Measurements from ENCODE around the gene APLF.

DNA sequence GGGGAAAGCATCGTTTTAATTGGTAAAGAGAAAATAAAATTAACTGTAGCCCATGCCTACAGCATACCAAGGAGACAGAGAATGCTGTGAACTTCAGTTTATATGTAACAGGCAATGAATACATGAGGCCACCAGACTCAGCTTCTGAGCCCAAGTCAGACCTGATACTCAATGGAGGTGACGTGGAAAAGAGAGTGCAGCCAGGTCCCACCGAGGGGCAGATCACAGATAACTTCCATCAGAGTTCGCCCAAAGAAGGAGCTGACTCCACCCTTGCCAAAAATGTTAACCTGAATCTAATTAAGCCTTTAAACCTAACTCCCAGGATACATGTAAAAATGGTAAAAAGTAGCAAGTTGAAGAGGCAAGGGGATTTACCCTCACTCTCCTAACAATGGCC lies 123.8 kb downstream of the APLF start:
- TF ChIP-seq, protein P1, sequence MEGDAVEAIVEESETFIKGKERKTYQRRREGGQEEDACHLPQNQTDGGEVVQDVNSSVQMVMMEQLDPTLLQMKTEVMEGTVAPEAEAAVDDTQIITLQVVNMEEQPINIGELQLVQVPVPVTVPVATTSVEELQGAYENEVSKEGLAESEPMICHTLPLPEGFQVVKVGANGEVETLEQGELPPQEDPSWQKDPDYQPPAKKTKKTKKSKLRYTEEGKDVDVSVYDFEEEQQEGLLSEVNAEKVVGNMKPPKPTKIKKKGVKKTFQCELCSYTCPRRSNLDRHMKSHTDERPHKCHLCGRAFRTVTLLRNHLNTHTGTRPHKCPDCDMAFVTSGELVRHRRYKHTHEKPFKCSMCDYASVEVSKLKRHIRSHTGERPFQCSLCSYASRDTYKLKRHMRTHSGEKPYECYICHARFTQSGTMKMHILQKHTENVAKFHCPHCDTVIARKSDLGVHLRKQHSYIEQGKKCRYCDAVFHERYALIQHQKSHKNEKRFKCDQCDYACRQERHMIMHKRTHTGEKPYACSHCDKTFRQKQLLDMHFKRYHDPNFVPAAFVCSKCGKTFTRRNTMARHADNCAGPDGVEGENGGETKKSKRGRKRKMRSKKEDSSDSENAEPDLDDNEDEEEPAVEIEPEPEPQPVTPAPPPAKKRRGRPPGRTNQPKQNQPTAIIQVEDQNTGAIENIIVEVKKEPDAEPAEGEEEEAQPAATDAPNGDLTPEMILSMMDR (IDR thresholded peaks at IDR 0.05) = no peak
- TF ChIP-seq POLR2A (IDR thresholded peaks at IDR 0.05) = no peak
